A673 (cell line): ENCODE data around the gene TMEM45B. TPM values are rescaled to one million over a fixed set of nuclear protein-coding genes. Genes with fewer than 3 reads are reported as not detected.

Source experiments
- BruUV-seq: library from RNA; stranded (reverse); fragments of 400-500 nt; replicated peaks from 2 replicates; lab custom pipeline; 2021; lab: Mats Ljungman, UMichigan
- CTCF ChIA-PET: fragments of 300-600 bp; sonication (Branson Sonifier 250); formaldehyde crosslinking; loops from one replicate; lab custom pipeline; 2022; ENCODE audit warnings: antibody characterized with exemption; lab: Charles Lee
- POLR2A ChIA-PET: fragments of 300-600 bp; sonication (Branson Sonifier 250); formaldehyde crosslinking; loops from one replicate; lab custom pipeline; 2022; ENCODE audit warnings: antibody characterized with exemption; ENCODE audit not compliant: low non-redundant PET; lab: Charles Lee
- DNase-seq: peaks from one replicate; pipeline ENCODE4 v3.0.0-alpha.2; 2015; ENCODE audit warnings: low spot score
- H3K27ac ChIP-seq: fragments of 200-600 bp; sonication (generic); 2 replicates; pipeline ENCODE4 v1.5.1; 2016; ENCODE audit warnings: mixed run types, low read depth, mild to moderate bottlenecking, mixed read lengths, antibody characterized with exemption, low read length; ENCODE audit not compliant: poor library complexity, severe bottlenecking
- H3K27me3 ChIP-seq: fragments of 200-600 bp; sonication (generic); replicated peaks from 2 replicates; pipeline ENCODE4 v1.6.1; 2017; ENCODE audit warnings: mixed run types, low read depth, mild to moderate bottlenecking, mixed read lengths, antibody characterized with exemption, low read length; ENCODE audit not compliant: insufficient read depth, poor library complexity
- H3K36me3 ChIP-seq: fragments of 200-600 bp; sonication (generic); 2 replicates; pipeline ENCODE4 v1.6.1; 2016; ENCODE audit warnings: mixed run types, mild to moderate bottlenecking, mixed read lengths, antibody characterized with exemption, low read length; ENCODE audit not compliant: insufficient read depth, poor library complexity, severe bottlenecking
- H3K4me1 ChIP-seq: fragments of 200-600 bp; sonication (generic); 2 replicates; pipeline ENCODE4 v1.6.1; 2017; ENCODE audit warnings: mixed run types, mild to moderate bottlenecking, mixed read lengths, antibody characterized with exemption, low read length; ENCODE audit not compliant: insufficient read depth, poor library complexity, severe bottlenecking
- H3K4me3 ChIP-seq: fragments of 200-600 bp; sonication (generic); 2 replicates; pipeline ENCODE4 v1.5.1; 2016; ENCODE audit warnings: low read depth, mixed run types, mild to moderate bottlenecking, mixed read lengths, low read length; ENCODE audit not compliant: poor library complexity, severe bottlenecking
- H3K9me3 ChIP-seq: fragments of 200-600 bp; sonication (generic); 2 replicates; pipeline ENCODE4 v1.6.1; 2016; ENCODE audit warnings: mixed run types, low read depth, mild to moderate bottlenecking, mixed read lengths, antibody characterized with exemption, low read length; ENCODE audit not compliant: poor library complexity, severe bottlenecking
- EZH2 ChIP-seq: fragments of 200-600 bp; sonication (generic); IDR thresholded peaks from 2 replicates; pipeline ENCODE4 v1.6.1; 2017; ENCODE audit warnings: borderline replicate concordance, low read depth, mild to moderate bottlenecking, mixed read lengths, antibody characterized with exemption, low read length; ENCODE audit not compliant: poor library complexity, severe bottlenecking
- intact Hi-C: fragments of 100-400 bp; cut with micrococcal nuclease; formaldehyde crosslinking; loops from one replicate; pipeline ENCODE4 v1.10.0; 2022; ENCODE audit not compliant: unreplicated experiment
- total RNA-seq: library from RNA; stranded (reverse); gene quantifications from 2 replicates; pipeline ENCODE4 v1.2.3, GENCODE V29; 2021
- TF ChIP-seq, protein P1 (sequence below): fragments of 300-800, 200-600 bp; sonication (generic); conservative IDR thresholded peaks from 2 replicates; pipeline ENCODE4 v1.5.1; 2017; ENCODE audit warnings: low read depth, mild to moderate bottlenecking, antibody characterized with exemption, low read length, moderate library complexity, mixed read lengths

Gene TMEM45B
- total RNA-seq, 1 experiment from 2014 or later: not detected

DNA sequence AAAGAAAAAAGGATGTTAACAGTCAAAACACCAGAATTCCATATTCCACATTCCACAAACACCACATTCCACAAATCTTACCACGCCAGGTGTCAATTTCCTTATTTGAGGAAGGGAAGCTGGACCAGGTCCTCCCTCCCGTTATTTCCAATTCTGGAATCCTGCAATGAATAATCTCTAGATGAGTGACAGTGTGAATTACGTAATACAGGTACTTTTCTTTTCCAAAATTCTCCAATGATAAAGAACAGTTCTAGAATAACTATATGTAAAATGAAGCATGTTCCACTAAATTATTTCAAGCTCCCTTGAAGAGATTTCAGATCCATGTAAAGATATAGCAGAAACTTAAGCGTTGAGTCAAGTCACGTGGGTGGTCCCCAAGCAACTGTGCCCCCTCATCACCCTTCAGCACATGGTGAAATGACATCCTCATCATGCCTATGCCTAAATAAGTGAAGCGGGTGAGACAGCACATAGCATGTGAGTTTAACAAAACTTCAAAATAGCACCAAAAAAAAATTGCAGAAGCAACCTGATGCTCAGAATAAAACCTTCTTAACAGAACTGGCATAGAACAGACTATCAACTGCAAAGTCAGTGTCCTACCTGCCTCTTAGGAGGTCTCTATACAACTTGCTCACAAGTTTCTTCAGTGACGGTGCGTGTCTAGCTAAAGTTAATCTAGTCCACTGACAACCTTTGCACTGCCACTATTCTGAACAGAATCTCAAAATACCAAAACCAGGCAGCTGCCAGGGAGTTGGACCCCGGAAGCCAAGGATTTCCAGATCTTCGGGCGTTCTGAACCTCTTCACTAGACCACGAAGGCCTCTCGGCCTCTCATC is 78.9 kb downstream of the TMEM45B start:
- Histone ChIP-seq H3K4me3 (peak overlapping the region; percentile 85), H3K27me3 (no peaks in the 10 kb centered on the region), H3K4me1 (peaks cover 7% of the 10 kb centered on the region), H3K36me3 (peaks cover 35% of the 10 kb centered on the region), H3K9me3 (no peaks in the 10 kb centered on the region), H3K27ac (peak overlapping the region; percentile 80)
- POLR2A ChIA-PET: interaction anchor here (0.9 kb wide), 1 partner anchor 26 kb away, joined by 3 read pairs; no protein-coding TSS in a partner anchor
- intact Hi-C loops: no loop called here
- TF ChIP-seq, protein P1, sequence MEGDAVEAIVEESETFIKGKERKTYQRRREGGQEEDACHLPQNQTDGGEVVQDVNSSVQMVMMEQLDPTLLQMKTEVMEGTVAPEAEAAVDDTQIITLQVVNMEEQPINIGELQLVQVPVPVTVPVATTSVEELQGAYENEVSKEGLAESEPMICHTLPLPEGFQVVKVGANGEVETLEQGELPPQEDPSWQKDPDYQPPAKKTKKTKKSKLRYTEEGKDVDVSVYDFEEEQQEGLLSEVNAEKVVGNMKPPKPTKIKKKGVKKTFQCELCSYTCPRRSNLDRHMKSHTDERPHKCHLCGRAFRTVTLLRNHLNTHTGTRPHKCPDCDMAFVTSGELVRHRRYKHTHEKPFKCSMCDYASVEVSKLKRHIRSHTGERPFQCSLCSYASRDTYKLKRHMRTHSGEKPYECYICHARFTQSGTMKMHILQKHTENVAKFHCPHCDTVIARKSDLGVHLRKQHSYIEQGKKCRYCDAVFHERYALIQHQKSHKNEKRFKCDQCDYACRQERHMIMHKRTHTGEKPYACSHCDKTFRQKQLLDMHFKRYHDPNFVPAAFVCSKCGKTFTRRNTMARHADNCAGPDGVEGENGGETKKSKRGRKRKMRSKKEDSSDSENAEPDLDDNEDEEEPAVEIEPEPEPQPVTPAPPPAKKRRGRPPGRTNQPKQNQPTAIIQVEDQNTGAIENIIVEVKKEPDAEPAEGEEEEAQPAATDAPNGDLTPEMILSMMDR: no peak
- no peak for TF ChIP-seq EZH2
- CTCF ChIA-PET: no interaction called here
- DNase-seq: peak; percentile 34
- BruUV-seq: no TSS peak

DNA sequence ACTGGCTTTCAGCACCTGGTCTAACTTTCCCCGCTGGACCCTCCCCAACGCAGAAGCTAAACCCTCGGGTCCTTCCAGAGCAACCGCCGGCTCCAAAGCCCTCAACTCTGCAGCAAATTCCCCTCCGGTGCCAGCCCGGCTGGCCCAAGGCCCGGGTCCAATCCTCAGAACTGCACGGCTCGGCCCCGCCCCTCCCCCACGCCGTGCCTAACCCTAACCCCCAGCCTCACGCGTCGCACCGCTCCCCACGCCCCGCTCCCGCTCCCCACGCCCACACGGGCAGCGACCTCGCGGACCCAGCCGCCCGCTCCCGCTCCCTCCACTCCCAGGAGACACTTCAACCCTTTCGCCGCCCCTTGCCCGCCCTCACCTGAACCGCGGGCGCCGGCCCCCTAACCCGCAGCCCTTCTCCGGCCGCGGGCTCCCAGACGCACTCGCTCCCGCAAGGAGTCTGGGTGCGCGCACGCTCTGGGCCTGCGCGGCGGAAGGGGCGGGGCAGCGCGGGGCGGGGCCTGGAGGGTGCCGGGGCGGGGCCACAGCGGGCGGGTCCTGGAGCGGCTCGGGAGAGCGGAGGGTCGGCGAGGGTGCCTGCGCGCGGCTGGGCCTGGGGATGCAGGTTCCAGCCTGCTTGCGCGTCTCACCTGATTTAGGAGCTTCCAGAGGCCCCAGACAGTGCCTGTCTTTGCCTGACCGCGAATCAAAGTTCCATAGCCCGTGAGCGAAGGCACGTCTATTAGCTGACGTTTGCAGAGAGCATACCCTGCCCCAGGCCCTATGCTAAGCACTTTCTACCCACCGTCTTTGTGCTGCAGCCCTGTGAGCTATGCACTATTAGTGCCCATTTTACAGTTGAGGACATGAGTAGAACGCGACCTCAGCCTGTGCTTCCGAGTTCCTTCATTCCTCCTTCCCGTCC is 79.7 kb downstream of the TMEM45B start, which contains the start of gene NFRKB:
TSS of gene NFRKB (minus strand) at position 453 of the 916 bp plus-strand sequence. CDS start 2,729 bp downstream, outside the sequence.
- H3K27ac ChIP-seq: peak within 1 kb of the TSS; percentile 80
- H3K27me3 ChIP-seq: no peaks in the 10 kb centered on the region
- intact Hi-C loops: no loop called here
- peak; percentile 89 for DNase-seq
- H3K36me3 ChIP-seq: peaks cover 28% of the 10 kb centered on the region
- no TSS peak for BruUV-seq
- peak within 1 kb of the TSS; percentile 85 for H3K4me3 ChIP-seq
- peaks cover 7% of the 10 kb centered on the region for H3K4me1 ChIP-seq
- no peaks in the 10 kb centered on the region for H3K9me3 ChIP-seq
- CTCF ChIA-PET: interaction anchor here (0.9 kb wide), 1 partner anchor 237 kb away, joined by 5 read pairs; no protein-coding TSS in a partner anchor
- TF ChIP-seq, protein P1: no peak
- TF ChIP-seq EZH2: no peak
- POLR2A ChIA-PET: interaction anchor here (0.9 kb wide), 1 partner anchor 25 kb away, joined by 3 read pairs; no protein-coding TSS in a partner anchor

DNA sequence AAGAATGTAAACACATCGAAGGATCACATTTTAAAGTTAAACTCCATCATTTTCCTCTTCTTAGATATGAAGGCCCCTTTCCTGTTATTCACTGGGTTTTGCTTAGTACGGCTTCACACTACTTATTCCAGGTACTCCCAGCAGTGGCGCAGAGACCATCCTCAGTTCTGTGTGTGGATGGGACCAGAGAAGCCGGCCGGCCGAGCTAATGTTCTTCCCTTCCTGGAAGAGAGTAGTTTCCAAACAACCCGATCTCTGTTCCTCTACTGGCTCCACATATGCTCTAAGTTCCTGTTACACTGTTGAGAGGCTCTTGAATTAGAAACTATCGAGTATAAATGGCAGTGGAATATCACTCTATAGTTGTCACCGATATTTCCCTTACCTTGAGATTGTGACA is 80.4 kb downstream of the TMEM45B start:
- Histone ChIP-seq H3K36me3 (peaks cover 22% of the 10 kb centered on the region), H3K4me3 (peak overlapping the region; percentile 85), H3K9me3 (no peaks in the 10 kb centered on the region), H3K27me3 (no peaks in the 10 kb centered on the region), H3K27ac (peak overlapping the region; percentile 80), H3K4me1 (peaks cover 7% of the 10 kb centered on the region)
- no TSS peak for BruUV-seq
- ChIA-PET CTCF (interaction anchor here (0.9 kb wide), 1 partner anchor 236 kb away, joined by 5 read pairs; no protein-coding TSS in a partner anchor), POLR2A (no interaction called here)
- TF ChIP-seq, protein P1: no peak
- no peak for TF ChIP-seq EZH2
- intact Hi-C loops: no loop called here
- no peak for DNase-seq
